Stimulated activated CD4-positive, alpha-beta T cell treated with anti-CD3 and anti-CD28 coated beads, TNF-alpha, amount 100 ng/mL, for 24 hours (primary cell): ENCODE data around the gene CAPN5.

Source experiments
- DNase-seq, 3 experiments: peaks; one replicate each; pipeline ENCODE4 v3.0.0-alpha.2; 2020; ENCODE audit warnings: low read depth in 3 of 3

The CAPN5 gene

DNA sequence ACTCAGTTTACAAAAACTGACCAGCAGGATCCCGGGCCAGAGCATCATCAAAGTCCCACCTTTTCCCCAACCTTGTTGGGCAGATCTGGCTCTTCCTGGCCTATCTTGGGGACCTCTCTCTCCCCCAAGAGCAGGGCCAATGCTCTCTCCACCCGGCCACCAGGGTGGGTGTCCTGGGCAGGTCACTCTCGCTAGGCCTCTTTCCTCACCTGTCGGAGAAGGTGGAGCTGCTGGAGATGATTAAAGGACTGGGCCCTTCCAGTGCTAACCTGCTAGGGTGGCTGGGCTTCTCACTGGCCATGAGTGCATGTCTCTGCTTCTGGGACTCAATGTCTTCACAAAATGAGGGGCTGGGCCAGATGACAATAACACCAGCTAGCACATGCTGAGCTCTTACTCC, 2.9 kb upstream of the CAPN5 start:
- DNase-seq, result no peak

DNA sequence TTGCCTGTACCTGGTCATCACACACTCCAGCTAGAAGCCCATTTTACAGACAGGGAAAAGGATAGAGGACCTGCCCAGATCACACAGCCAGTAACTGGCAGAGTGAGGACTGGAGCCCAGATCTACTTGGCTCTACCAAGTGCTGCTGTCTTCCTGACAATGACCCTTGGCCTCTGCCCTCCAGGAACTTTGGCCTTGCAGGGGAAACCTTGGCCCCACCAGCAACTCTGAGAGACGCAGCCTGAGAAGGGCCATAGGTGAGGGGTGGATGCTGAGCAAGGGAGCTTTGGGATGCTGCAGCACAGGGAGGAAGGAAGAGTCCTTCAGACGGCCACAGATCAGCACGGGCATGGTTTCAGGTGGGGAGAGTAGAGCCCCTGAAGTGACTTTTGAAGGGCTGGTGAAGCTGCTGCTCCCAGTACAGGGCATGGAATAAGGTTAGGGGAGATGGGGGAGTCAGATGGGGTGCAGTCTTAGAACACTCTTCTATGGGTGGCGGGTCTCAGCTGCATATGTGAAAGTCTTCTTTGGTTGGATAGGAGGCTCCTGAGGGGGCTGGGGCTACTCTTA, 2.0 kb upstream of the CAPN5 start:
- DNase-seq, result no peak

DNA sequence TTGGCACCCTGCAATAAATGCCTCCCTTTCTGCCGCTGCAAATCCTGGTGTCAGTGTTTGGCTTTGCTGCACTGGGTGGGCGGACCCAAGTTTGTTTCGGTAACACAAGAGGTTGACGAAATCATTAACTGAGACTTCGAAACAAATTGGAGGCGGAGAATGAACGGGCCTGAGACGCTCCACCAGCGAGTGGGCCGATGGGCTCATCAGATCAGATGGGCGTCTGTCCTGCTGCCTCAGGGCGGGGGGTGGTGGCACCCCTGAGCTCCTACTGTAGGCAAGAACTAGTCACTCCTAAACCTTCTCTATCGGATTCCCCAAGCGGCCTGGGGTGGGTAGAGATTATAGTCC, 918 bp upstream of the CAPN5 start:
- no peak for DNase-seq

DNA sequence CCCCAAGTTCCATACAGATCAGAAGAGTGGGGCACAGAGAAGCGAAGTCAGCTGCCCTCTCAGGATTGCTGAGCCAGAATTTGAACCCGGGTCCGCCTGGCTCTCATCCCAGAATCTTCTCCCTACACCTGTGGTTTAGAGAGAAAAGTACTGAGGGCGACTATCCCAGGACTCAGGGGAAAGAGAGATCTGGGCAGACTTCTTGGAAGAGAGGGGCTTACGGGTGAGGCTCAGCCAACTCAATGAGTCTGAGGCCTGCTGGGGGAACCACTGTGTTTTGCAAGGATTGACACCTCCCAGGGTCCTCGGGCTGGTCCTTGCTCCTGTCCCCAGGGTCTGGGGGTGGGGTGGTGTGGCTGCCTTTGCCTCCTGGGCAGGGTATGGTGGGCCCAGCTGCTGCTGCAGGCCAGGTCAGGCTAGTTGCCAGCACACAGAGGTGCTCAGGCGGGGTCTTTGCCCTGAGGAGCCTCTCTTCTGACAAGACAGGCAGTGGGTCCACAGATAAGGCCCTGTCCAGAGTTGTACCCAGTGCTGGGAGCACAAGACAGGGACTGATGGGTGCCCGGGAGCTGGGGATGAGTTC, 1.2 kb downstream of the CAPN5 start:
- DNase-seq, result no peak

DNA sequence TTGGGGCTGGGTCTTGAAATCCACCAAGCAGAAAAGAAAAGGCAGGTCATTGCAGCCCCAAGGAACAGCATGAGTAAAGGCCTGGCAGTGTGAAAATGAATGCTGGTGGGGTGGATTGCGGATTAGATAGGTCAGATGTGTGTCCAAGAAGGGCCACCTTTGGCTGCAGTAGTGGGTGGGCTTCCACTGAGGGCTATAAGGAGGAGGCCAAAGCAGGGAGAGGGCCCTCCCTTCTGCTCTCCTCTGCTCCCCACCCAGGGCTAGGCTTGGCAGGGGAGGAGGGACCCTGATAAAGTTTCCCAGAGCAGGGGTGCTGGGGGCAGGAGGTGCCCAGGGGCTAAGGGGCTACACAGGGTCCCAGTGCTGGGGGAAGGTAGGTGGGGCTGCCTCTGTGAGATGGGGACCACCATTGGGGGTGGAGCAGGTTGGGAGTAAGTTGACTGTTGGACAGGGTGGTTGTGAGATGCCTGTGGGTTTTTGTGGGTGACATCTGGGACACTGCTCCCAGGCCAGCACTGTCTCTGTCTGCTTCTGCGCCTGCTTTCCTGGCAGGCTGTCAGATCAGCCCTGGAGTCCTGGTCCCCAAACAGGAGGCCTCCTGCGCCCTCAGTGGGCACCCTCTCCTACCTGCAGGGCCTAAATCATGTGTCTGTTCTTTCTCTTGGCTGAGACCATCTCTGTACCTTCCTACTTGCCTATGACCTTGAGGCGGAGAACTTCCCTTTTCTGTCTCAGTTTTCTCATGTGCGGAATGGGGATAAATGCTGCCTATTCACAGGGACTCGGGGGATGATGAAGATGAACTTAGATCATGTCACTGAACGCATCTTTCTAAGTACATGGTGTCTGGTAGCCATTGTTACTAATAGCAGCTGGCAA, 1.9 kb downstream of the CAPN5 start:
- DNase-seq, result no peak

DNA sequence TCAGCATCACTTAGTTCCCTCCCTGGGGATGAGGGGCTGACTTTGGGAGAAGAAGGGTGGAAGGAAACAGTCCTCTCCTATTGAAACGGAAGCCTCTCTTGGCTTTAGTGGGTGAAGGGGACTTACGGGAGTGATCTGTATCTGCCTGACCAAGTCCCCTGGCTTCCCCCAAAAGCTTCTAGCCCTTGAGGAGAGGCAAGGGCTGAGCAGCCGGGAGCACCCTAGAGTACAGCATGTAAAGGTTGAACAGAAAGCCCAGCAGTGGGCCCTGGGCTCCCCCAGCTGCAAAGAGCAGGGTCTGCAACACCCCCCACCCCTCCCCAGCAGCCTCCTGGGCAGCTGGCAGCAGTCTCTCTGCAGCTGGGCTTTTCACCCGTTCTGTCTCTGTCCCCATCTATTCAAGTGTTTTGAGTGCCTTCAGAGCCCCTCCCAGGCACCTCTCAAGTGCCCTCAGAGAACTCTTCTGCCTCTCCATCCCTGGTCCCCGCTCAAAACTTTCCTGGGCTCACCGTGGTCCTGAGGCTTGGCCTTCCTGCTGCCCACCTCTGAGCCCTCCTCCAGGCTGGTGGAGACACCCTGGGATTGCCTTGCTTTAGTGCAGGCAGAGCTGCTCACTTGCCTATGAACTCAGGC, 2.7 kb downstream of the CAPN5 start:
- no peak for DNase-seq

DNA sequence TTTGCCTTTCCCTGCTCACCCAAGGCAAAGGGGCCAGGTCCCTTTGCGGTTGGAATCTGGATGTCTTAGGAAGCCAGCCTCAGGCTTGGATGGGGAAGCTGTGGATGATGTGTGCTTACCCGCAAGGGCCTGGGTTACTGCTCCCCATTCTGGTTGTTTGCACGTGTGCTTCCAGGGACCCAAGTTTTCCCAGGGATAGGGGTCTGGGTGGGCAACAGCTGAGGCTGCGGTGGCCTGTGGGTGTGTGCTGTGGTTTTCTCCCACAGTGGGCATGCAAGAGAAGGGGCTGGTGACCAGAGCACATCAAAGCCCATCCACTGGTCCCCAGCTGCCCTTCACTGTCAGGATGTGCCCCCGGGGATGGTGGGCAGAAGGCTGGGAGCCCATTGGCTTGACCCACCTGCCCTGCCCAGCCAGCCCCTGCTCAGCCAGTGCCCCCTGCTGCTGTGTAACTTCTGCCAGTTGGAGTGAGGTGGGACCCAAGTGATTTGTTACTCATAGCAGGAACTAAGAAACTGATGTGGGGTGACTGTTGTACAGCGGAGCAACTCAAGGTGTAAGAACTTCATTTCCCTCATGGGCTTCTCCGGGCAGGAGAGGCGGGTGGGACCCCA, 3.3 kb downstream of the CAPN5 start:
- no peak for DNase-seq

DNA sequence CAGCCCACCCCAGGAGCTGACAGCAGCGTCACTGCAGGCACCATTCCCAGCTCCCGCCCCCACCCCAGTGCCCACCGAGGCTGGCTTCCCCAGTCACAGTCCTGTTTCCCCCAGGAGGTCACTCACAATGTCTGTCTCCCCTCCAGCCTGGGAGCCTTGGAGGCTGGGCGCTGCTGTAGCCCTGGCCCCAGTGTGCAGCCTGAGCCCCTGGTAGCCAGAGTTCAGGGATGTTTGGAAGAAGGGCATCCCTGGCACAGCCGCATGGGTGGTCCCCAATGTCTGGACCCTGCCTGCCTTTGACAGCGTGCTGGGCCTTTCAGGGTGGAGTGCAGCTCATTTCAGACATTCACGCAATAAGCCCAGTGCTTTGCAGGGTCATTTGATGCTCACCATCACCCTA, 4.3 kb downstream of the CAPN5 start:
- no peak for DNase-seq

DNA sequence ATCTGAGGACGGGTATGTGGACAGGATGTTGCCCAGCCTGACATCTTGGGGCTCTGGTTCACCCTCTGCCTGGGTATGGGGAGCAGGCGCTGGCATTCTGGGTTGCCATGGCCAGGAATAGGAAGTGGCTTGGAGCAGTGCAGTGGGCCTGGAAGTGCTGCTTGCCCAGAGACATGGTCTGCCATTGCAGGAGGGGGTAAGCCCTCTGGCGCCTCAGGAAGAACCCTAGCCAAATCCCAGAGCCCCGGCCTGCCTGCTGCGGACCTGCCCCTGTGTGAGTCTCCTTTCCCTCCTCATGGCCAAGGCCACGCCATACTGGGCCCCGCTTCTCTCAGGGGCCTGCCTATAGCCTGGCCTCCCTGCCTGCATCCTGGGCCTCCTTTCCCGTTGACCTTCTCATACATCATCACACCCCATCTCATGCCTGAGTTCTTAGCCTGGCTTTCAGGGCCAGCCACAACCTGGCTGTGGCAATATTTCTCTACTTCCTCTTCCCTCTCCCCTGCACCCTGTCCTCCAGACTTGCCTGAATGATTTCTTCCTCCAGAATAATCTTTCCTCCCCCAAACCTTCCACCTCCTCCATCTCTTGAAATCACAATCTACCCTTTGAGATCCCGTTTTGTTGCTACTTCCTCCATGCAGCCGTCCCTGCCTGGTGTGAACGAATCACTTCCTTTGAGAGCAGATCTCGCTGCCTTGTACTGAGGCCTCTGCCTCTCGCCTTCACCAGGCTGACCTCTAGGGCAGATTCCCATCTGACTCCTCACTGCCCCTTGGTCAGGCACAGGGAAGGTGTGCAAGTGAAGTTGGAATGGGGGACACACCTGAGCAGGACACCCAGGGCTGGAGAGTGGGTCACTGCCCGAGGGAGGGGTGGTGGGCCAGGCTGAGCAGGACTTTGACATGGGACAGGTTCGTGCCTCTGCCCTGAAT, 5.2 kb downstream of the CAPN5 start:
- DNase-seq, result no peak

DNA sequence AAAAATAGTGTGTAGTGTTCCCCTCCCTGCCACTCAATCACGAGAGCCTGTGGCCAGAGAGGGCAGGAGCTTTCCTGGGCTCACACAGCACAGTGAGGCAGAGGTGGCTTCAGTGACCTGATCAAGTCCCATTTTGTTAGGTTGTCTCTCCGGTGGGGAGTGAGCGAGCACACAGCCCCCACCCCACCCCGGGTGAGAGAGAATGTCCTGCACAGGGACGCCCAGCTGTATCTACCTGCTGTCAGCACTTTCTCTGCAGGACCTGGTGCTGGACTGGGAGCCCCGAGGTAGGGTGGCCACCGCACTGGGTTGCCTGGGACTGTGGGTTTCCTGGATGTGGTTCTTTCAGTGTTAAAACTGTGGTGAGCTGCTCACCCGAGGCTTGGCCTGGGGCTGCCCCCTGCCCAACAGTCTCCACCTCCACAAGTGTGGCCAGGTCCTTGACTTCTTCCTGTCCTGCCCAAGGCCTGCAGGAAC, 6.1 kb downstream of the CAPN5 start:
- DNase-seq, result no peak

DNA sequence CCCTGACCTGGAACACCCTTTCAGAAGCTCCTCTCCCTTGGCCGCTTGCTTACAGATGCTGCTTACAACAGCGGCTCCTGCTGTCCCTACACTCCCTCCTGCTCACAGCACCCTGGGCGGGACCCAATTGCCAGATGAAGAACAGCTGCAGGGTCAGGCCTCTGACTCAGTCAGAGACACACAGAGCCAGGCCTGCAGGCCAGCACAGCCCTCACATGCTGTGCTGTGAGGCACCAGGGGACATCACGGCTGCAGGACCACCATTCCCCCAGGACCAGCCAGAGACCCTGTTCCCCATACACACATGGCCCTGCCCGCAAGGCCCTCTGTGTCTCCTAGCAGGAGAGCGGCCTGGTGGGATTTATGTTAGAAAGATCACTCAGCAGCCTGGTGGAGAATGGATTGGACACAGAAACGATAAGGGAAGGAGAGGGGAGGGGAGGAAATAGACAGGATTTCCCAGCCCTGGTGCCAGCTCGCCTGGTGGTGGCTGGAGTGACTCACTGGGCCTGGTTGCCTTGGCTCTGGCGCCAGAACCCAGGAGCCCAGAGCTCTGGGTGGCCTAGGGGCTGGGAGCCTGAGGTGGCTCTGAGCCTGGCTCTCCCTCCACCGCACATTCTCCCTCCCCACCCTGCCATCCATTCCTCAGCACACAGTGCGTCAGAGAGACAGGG, 6.7 kb downstream of the CAPN5 start:
- DNase-seq, result no peak

DNA sequence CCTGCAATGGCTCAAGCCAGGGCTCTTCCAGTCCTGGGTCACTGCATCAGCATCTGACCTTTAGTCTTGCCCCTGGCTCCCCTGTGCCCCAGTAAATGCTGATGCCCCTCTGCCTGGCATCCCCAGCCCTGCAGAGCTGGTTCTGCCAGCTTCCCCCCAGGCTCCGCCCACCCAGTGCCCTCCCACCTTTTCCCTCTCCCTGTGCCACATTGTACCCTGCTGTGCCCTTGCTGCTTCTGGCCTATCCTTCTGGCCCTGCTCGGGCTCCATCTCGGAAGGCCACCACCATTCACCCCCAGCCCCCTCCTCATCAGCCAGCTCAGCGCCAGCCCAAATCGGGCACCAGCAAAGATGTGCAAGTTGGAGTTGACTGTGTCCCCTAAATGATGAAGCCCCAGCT, 7.4 kb downstream of the CAPN5 start:
- no peak for DNase-seq

DNA sequence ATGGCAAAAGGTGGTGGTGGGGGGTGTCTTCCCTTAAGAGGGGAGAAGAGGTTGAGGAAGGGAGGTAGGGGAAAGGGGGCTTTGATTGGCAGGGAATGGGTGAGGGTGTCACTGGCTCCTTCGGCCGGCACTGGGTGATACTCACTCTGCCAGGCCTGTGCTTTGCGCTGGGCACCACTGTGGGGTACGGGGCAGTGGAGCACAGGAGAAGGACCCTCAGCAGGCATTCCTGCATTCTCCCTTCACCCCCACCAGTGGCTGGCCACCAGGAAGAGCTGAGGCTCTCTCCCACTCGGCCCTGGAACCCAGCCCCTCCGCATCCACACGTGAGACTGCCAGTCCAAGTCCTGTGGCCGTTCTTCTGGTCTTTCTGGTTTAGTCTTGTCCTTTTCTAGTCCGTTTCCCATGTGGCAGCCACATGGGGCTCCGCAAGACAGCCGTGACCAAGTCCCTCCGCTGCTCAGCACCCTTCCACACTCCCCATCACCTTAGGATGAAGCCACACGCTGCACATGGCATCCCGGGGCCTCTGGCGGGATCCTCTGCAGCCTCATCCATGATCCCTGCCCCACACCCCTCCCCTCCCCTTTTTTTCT, 8.0 kb downstream of the CAPN5 start:
- DNase-seq, result no peak

DNA sequence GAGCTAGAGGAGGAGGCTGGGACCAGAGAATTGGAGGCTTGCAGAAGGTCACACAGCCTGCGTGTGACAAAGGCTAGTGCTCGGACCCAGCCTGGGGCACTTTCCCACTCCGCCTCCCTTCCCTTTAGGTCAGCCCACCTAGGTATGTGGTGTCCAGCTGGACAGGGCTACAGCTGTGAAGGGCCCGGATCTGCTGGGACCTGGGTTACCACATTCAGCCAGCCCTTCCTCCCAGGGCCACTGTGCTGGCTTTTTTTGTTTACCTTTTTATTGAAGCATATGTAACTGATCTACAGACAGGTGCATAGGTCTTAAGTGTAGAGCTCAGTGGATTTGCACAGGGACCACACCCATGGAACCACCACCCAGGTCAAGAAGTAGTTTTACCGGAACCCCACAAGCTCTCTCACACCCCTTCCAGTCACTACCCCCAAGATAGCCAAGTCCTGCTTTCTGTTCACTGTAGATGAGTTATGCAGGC, 8.7 kb downstream of the CAPN5 start:
- no peak for DNase-seq

DNA sequence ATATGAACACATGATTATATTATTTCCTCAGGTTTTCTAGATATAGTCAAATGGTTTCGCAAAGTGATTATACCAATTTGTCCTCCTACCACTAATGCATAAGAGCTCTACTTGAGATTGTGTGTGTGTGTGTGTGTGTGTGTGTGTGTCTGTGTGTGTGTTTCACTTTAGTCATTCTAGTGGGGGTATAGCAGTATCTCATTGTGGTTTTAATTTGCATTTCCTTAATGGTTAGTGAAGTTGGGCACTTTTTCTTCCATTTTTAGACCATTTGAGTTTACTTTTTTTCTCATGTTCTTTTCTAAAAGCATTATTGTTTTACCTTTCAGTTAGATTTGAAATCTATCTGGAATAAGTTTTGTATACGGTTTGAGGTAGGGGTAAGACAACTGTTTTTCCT, 12.9 kb downstream of the CAPN5 start:
- no peak for DNase-seq

DNA sequence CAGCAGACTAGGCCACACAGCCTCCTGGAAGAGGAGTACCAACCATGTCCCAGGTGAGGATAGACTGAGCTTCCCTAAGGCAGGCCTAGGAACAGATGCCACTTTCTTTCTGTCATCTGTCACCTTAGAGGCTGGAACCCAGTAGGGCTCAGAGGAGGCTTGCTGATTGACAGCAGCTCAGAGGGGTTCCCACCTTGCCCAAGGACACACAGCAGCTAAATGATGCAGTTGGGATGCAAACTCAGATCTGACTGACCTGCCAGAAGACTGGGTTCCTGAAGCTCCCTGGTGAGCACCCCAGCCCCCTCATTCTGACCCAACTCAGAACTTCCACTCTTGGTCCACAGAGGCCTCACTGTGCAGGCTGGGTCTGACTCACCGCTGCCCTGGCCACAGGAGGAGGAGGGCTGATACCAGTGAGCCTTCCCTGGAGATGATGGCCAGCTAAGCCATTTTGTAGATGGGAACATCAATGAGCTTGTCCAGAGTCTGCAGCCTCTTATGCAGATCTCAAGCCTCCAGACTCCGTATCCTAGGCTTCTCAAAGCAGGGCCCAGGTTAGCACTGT, 14.0 kb downstream of the CAPN5 start:
- no peak for DNase-seq

DNA sequence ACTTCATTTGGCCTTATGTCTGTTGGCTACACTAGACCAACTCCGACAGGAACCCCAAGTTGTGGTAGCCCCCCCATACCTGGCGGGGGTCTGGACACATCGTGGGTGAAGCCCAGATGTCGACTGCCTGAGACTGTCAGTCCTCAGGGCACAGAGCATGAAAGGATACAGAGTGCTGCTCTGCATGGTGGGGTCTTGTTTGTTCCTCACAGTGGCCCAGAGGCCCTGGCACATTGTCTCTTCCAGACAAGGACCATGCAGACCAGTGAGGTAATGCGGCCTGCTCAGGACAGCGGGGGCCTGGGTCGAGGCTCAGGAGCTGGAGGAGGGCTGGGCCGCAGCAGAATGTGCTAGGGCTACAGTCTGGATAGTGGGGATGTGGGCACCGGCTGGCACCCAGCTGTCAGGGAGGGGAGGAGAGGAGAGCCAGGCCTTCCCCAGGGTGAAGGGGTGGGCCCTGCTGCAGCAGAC, 14.6 kb downstream of the CAPN5 start:
- no peak for DNase-seq

DNA sequence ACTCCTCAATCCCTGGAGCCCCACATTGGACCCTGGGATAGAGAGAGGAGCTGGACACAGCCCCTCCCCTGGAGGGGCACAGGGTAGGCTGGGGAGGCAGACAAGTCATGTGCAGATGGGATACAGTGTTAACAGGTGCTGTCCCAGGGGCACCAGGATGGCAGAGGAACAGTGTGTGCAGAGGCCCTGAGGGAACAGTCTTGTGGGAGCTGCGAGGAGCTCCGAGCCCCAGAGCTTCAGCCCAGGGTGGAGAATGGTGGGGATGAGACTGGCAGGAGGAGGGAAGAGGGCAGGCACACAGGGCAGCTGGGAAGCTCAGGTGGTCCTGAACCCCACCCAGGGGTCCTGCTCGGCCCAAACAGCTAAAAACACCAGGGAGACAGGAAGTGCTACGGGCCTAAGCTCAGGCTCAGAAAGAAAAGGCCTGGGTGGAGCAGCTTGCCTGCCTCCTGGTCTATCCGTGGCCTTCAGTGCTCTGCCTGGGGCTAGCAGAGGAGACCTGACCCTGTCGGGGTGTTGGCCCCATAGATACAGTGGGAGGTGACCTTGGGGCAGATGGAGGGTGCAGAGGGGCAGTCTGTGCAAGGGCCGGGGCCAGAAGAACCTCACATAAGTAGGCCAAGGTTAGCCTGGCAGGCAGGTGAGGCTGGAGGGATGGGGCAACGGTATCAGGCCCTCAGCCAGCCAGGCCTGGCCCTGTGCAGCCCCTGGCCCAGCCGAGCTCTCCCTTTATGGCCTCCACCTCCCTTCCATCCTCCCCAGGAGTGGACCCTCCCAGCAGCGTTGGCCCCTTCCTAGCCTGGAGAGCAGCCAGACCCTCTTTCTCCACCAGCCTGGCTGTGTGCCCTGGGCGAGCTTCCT, 15.4 kb downstream of the CAPN5 start:
- DNase-seq, result no peak
